NB4 (cell line): Measurements from ENCODE around the gene FYCO1.

ENCODE experiments used
- CTCF ChIP-seq: IDR thresholded peaks from one replicate; pipeline ENCODE4 v1.5.1; 2012; ENCODE audit warnings: low read depth, low read length
- POLR2A ChIP-seq: IDR thresholded peaks from 2 replicates; pipeline ENCODE4 v1.6.1; 2011; ENCODE audit warnings: mild to moderate bottlenecking; ENCODE audit not compliant: insufficient read length; ENCODE audit errors: extremely low read depth

DNA sequence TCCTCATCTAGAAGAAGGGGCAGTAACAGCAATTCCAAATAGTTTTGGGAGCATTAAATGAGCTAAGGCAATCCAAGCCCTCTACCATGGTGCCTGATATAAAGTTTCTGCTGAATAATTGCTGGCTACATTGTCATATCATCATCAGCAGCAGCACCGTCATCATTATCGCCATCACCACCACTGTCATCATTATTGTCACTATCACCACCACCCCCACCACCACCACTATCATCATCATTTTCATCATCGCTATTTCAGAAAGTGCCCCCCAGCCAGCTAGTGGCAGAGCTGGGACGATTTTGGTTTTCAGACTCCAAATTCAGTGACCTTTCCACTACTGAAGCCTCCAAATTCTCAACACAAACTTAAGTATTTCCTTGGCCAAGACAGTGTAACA, 16.6 kb upstream of the FYCO1 start:
- no peak for TF ChIP-seq POLR2A
- TF ChIP-seq CTCF, result no peak
